ENCODE results near the gene SGIP1. TPM values are rescaled to one million over a fixed set of nuclear protein-coding genes. Genes with fewer than 3 reads are reported as not detected.
A peak's percentile ranks its signal among the peaks of the same experiment; 100 is the strongest.

SGIP1 gene
- total RNA-seq (2012; rRNA removed): 27.1 and 43.6 TPM in 2 replicates
- polyA plus RNA-seq (2012; rRNA removed): 40.7 and 42.7 TPM in 2 replicates
- polyA plus RNA-seq (2012; cell fraction: cytosol; rRNA removed): 8.9 and 10.9 TPM in 2 replicates
- 69.0 and 361 TPM in 2 replicates for polyA plus RNA-seq (2012; cell fraction: nucleus; rRNA removed; ENCODE audit: low replicate concordance)
- Bru-seq, nascent RNA: percentile 99 among the genes with signal in this experiment
- BruChase-seq, experiment 1, labeled RNA remaining after a 6-hour chase: percentile 92 among the genes with signal in this experiment
- BruChase-seq, experiment 2, labeled RNA remaining after a 2-hour chase: percentile 99 among the genes with signal in this experiment
- long read RNA-seq, partial matches to known transcripts: 33 of 79 reads
- long read RNA-seq, other reads (novel, unspliced or antisense): 46 of 79 reads

- Histone ChIP-seq H4K20me1 (ENCODE audit: insufficient read depth, low read length) (peaks cover 3% of the 10 kb centered on the region; the same call in 1 of the 2 replicates), H3K4me3 (ENCODE audit: insufficient read depth, low read depth, low read length) (peak within 1 kb of the TSS; percentile 80), H2AK5ac (ENCODE audit: low read depth, low read length) (peak within 1 kb of the TSS; percentile 95), H3K9me1 (ENCODE audit: insufficient read depth, low read length) (peaks cover under 1% of the 10 kb centered on the region; the same call in 1 of the 2 replicates), H3K4me2 (ENCODE audit: low read depth, low read length) (peak within 1 kb of the TSS; percentile 95), H3K4ac (ENCODE audit: low read depth, low read length) (peak within 1 kb of the TSS; percentile 97), H4K8ac (ENCODE audit: low read depth in 2 of 2, low read length in 2 of 2) (peak within 1 kb of the TSS; percentile 72 to 94), H2BK20ac (ENCODE audit: low read depth, low read length) (peak within 1 kb of the TSS; percentile 74), H3K18ac (ENCODE audit: low read depth, low read length) (peak within 1 kb of the TSS; percentile 98), H2AK9ac (replicated peaks; ENCODE audit: low read depth, low read length, poor library complexity) (peak within 1 kb of the TSS; percentile 94), H3K56ac (ENCODE audit: extremely low read depth, insufficient read depth, low read length) (peak within 1 kb of the TSS; percentile 92), H3K14ac (replicated peaks; ENCODE audit: low read depth, low read length) (peak within 1 kb of the TSS; percentile 98), H2BK120ac (ENCODE audit: low read depth, low read length) (peak within 1 kb of the TSS; percentile 94), H4K91ac (ENCODE audit: insufficient read depth, low read depth, low read length) (peak within 1 kb of the TSS; percentile 95), H3K9ac (ENCODE audit: low read depth, low read length) (peak within 1 kb of the TSS; percentile 87), H3K27ac (ENCODE audit: insufficient read depth, low read length) (peak within 1 kb of the TSS; percentile 94), H3K27me3 (ENCODE audit: control insufficient read depth, insufficient read depth, low read length) (no peaks in the 10 kb centered on the region), H2BK5ac (ENCODE audit: low read depth, low read length, poor library complexity, severe bottlenecking) (peak within 1 kb of the TSS; percentile 95), H3K4me1 (ENCODE audit: control insufficient read depth, insufficient read depth, low read length) (peaks cover 7% of the 10 kb centered on the region), H3K36me3 (ENCODE audit: control insufficient read depth, insufficient read depth, low read length) (peaks cover 7% of the 10 kb centered on the region), H3K23ac (ENCODE audit: low read depth, low read length) (peak within 1 kb of the TSS; percentile 96), H2BK15ac (ENCODE audit: low read depth, low read length) (peak within 1 kb of the TSS; percentile 84), H4K5ac (ENCODE audit: low read depth, low read length) (peak within 1 kb of the TSS; percentile 99), H3K79me1 (ENCODE audit: low read depth in 1 of 2, low read length in 2 of 2) (peaks cover 5 to 35% of the 10 kb centered on the region in 2 experiments), H2AFZ (replicated peaks; ENCODE audit: low read length, poor library complexity) (peak within 1 kb of the TSS; percentile 85), H3K9me3 (ENCODE audit: control insufficient read depth, insufficient read depth, low read length) (no peaks in the 10 kb centered on the region)
- BruUV-seq (replicated peaks): TSS peak; percentile 58
- DNase-seq (peak; percentile 88), ATAC-seq (ENCODE audit: low read depth) (peak; percentile 70)
- WGBS, 2 experiments (ENCODE audit: extremely low coverage in 2 of 2, insufficient read length in 1 of 2): 9% methylated on average over 9 of the region's 25 CpGs; no CpG with 5 or more reads in 1 of the 2 experiments
- dilution Hi-C loops (cut with HindIII; ENCODE audit: low sequenced_read_pairs, unreplicated experiment): no loop called here
- in situ Hi-C loops (cut with MboI; ENCODE audit: low sequenced_read_pairs): loop anchor here (25.0 kb wide), 1 partner anchor 403 kb away; no protein-coding TSS in a partner anchor
- intact Hi-C loops (cut with micrococcal nuclease): loop anchor here (2.0 to 5.0 kb wide), 3 partner anchors 29 to 83 kb away; no protein-coding TSS in a partner anchor
- TF ChIP-seq POLR2A (IDR thresholded peaks at IDR 0.05; ENCODE audit: low read depth, low read length): peak; percentile 86; the same call in 1 of the 2 replicates
- peak; percentile 68 for TF ChIP-seq MXI1 (IDR thresholded peaks at IDR 0.05; ENCODE audit: borderline replicate concordance, low read depth, low read length)
- TF ChIP-seq USF2 (IDR thresholded peaks at IDR 0.05; ENCODE audit: low read depth, low read length): peak; percentile 91
- no peak for TF ChIP-seq SMC3 (IDR thresholded peaks at IDR 0.05; ENCODE audit: low read depth, low read length)
- TF ChIP-seq CEBPB (IDR thresholded peaks at IDR 0.05; ENCODE audit: low read depth, low read length): 0 out of 2 replicates have a peak, but pooled peaks have one; percentile 45
- no peak for TF ChIP-seq RAD21 (IDR thresholded peaks at IDR 0.05; ENCODE audit: low read length)
- peak; percentile 56 for TF ChIP-seq RCOR1 (IDR thresholded peaks at IDR 0.05; ENCODE audit: insufficient replicate concordance, low read length)
- TF ChIP-seq MAZ (IDR thresholded peaks at IDR 0.05; ENCODE audit: borderline replicate concordance, low read depth, low read length): peak; percentile 29; the same call in 1 of the 2 replicates
- no peak for TF ChIP-seq BHLHE40 (IDR thresholded peaks at IDR 0.05; ENCODE audit: low read depth, low read length)
- ChIA-PET CTCF (interaction anchor here (0.7 to 1.7 kb wide), 2 partner anchors 30 to 88 kb away, joined by 3 to 8 read pairs; no protein-coding TSS in a partner anchor), POLR2A (ENCODE audit: unreplicated experiment) (interaction anchor here (0.6 to 1.9 kb wide), 7 partner anchors 9 to 97 kb away, joined by 3 to 8 read pairs (median 4); no protein-coding TSS in a partner anchor)
These were observed at the start of gene SGIP1 for GRCh38 chr1:66533804-66534740. Gene SGIP1, plus strand, starts transcription at chr1:66534153. Its CDS starts 206 bp downstream, at chr1:66534359.

All from IMR-90 (cell line).